AG04450 (cell line): ENCODE measurements around the gene POTEF. TPM values are rescaled to one million over a fixed set of nuclear protein-coding genes. Genes with fewer than 3 reads are reported as not detected.
"Not testable (repeated sequence)": the region's sequence is repeated elsewhere in the genome, so short reads cannot be mapped to it uniquely, and the experiment has no call there.

Source experiments
- CTCF ChIA-PET: fragments of 300-600, 350-600 bp; formaldehyde crosslinking; extraction: SDS; loops from one replicate; lab custom pipeline; 2022; ENCODE audit warnings: antibody characterized with exemption, inconsistent platforms; lab: Charles Lee
- POLR2A ChIA-PET: fragments of 350-600 bp; formaldehyde crosslinking; extraction: SDS; loops from one replicate; lab custom pipeline; 2021; ENCODE audit warnings: antibody characterized with exemption, inconsistent platforms; lab: Yijun Ruan, JAX
- DNase-seq: peaks from one replicate; pipeline ENCODE4 v3.0.0-alpha.2; 2011; ENCODE audit warnings: low read depth, low spot score
- H3K27ac ChIP-seq: one replicate; pipeline ENCODE4 v1.5.1; 2012; ENCODE audit warnings: low read depth, low read length, control low read depth
- H3K27me3 ChIP-seq: one replicate; pipeline ENCODE4 v1.6.0; 2012; ENCODE audit warnings: low read length; ENCODE audit not compliant: control insufficient read depth, insufficient read depth
- H3K4me3 ChIP-seq: 2 replicates; pipeline ENCODE4 v1.5.1; 2011; ENCODE audit warnings: mild to moderate bottlenecking, low read depth, low read length, control low read depth
- H3K9me3 ChIP-seq: 2 replicates; pipeline ENCODE4 v1.5.1; 2012; ENCODE audit warnings: low read length; ENCODE audit not compliant: control insufficient read depth, insufficient read depth
- CTCF ChIP-seq: IDR thresholded peaks from 2 replicates; pipeline ENCODE4 v1.5.1; 2011; ENCODE audit warnings: low read depth, low read length, control low read depth, inconsistent platforms
- polyA plus RNA-seq: library from polyadenylated mRNA; depleted of rRNA; stranded (reverse); fragments of >200 nt; gene quantifications from 2 replicates; pipeline ENCODE4 v1.2.3, GENCODE V29; 2011

POTEF gene
- polyA plus RNA-seq, 1 experiment: not detected

GRCh38 chr2:130152816-130153595 lies 24.0 kb upstream of the POTEF start:
- Histone ChIP-seq H3K27me3 (no peaks in the 10 kb centered on the region), H3K4me3 (no peak overlapping the region), H3K27ac (no peak overlapping the region), H3K9me3 (no peaks in the 10 kb centered on the region)
- ChIA-PET CTCF (interaction anchor here (0.9 kb wide), 1 partner anchor 28 kb away, joined by 3 read pairs; the partner anchor contains the start of gene SMPD4), POLR2A (no interaction called here)
- TF ChIP-seq CTCF: no peak
- DNase-seq: no peak

- H3K4me3 ChIP-seq, H3K27me3 ChIP-seq, CTCF ChIA-PET, POLR2A ChIA-PET, DNase-seq, H3K9me3 ChIP-seq, H3K27ac ChIP-seq: not testable (repeated sequence)
These were observed 23.3 kb upstream of the POTEF start for GRCh38 chr2:130152136-130152815.

GRCh38 chr2:130151145-130151512 lies 22.1 kb upstream of the POTEF start:
- CTCF ChIA-PET, H3K4me3 ChIP-seq: not testable (repeated sequence)
- POLR2A ChIA-PET: interaction anchor here (1.0 kb wide), 1 partner anchor 31 kb away, joined by 3 read pairs; the partner anchor contains the start of gene SMPD4

GRCh38 chr2:130150181-130151144 lies 21.4 kb upstream of the POTEF start:
- ChIA-PET POLR2A (interaction anchor here (1.0 kb wide), 1 partner anchor 31 kb away, joined by 3 read pairs; the partner anchor contains the start of gene SMPD4), CTCF (no interaction called here)
- no peaks in the 10 kb centered on the region for H3K9me3 ChIP-seq
- no peak for DNase-seq
- H3K27ac ChIP-seq: no peak overlapping the region
- no peak for TF ChIP-seq CTCF
- no peaks in the 10 kb centered on the region for H3K27me3 ChIP-seq
- no peak overlapping the region for H3K4me3 ChIP-seq

More at GRCh38 chr2:130151145-130151512, 22.1 kb upstream of the POTEF start:
- H3K9me3 ChIP-seq, DNase-seq, H3K27ac ChIP-seq, H3K27me3 ChIP-seq: not testable (repeated sequence)

GRCh38 chr2:130148515-130148914 lies 19.5 kb upstream of the POTEF start:
- H3K27ac ChIP-seq, H3K9me3 ChIP-seq, H3K27me3 ChIP-seq, H3K4me3 ChIP-seq, DNase-seq, CTCF ChIA-PET, POLR2A ChIA-PET: not testable (repeated sequence)

GRCh38 chr2:130145006-130145414 lies 16.0 kb upstream of the POTEF start, which contains the start of gene CCDC74B:
Gene CCDC74B, minus strand, starts transcription at chr2:130145112. Its CDS starts 116 bp downstream, at chr2:130144996.
- H3K9me3 ChIP-seq, H3K27me3 ChIP-seq, CTCF ChIA-PET, DNase-seq, H3K27ac ChIP-seq: not testable (repeated sequence)
- peak within 1 kb of the TSS; percentile 47 for H3K4me3 ChIP-seq
- POLR2A ChIA-PET: interaction anchor here (0.6 to 1.0 kb wide), 2 partner anchors 37 to 48 kb away, joined by 3 read pairs; partner anchors contain the start of gene SMPD4

GRCh38 chr2:130143266-130144039 lies 14.4 kb upstream of the POTEF start:
- H3K27ac ChIP-seq, H3K27me3 ChIP-seq, CTCF ChIA-PET, H3K9me3 ChIP-seq, POLR2A ChIA-PET, DNase-seq: not testable (repeated sequence)
- H3K4me3 ChIP-seq: peak overlapping the region; percentile 36; the same call in 1 of the 2 replicates

GRCh38 chr2:130142396-130143265 lies 13.6 kb upstream of the POTEF start:
- DNase-seq, POLR2A ChIA-PET, H3K27me3 ChIP-seq, H3K9me3 ChIP-seq, H3K27ac ChIP-seq, H3K4me3 ChIP-seq, CTCF ChIA-PET: not testable (repeated sequence)
